CD4-positive, alpha-beta T cell treated with Interferon alpha-2 for 1 hour (primary cell): ENCODE measurements around the gene ZXDC.

ENCODE experiments used
- DNase-seq, 2 donors: peaks; one replicate each; pipeline ENCODE4 v3.0.0-alpha.2; 2020 to 2022

ZXDC gene

DNA sequence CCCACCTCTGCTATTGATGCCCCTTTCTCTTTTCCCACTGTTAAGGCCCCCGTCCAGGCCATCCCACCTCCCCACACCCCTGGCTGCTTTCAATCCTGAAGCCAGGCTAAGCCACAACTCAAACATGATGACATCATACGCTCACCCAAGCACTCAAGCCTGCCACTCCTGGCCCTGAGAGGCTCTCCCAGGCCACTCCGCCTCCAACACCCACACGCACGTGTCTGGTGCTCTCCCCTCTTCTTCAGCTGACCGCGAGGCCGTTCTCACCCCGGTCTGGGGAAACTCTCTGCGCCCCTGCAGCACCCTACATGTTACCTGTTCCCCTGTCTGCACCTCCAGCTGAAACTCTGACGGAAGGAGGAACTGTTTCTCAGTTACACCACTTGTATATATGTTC, 6.2 kb downstream of the ZXDC start:
- no peak for DNase-seq

DNA sequence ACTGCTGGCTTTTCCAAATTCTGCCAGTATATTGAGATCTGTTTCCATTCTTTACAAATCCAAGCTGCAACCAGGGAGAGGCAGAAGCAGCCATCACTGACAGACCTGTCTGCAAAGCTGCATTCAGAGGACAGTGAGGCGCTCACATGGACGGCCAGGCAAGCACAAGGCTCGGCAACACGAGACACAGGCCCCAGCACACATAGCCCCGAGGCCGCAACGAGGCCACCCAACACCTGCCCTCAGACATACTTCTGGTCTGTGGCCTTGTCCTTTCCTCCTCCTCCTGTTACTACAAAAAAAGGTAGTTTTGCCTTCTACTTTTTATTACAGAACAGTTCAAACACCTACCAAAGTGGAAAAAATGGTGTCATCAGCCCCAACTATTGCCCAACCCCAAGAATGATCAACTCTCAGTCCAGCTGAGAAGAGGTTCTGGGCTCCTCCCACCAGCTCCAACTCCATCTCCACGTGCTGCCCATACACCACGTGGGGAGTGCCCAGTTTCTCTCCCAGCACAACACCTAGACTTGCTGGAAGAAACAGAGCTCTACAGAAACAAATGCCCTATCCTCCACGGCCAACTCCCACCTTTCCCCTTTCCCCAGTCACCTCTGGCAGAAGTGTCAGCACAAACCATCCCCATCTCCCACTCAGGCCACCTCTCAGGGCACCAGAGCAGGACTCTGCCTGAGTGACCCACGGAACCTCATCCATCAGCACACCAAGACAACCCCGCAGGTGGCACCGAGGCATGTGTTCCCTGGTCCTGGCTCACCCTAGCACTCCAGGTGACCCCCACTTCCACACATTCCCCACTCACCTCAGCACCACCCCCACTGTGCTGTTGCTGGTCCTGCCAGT, 7.4 kb downstream of the ZXDC start:
- DNase-seq = no peak

DNA sequence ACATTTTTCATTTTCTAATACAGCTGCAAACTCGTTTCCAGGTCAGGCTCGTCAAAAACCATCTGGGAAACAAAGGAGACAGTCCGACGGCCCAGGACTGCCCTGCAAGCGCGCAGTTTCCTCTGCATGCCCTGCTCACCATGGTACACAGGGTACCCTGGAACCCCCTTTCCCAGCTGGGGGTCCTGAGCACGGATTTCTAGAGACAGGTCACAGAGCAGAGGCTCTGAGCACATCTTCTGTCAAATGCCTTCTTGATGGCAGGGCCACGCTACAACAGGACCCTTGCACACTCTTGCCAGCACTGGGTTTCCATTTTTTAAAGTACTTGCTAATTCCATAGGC, 8.1 kb downstream of the ZXDC start:
- no peak for DNase-seq

DNA sequence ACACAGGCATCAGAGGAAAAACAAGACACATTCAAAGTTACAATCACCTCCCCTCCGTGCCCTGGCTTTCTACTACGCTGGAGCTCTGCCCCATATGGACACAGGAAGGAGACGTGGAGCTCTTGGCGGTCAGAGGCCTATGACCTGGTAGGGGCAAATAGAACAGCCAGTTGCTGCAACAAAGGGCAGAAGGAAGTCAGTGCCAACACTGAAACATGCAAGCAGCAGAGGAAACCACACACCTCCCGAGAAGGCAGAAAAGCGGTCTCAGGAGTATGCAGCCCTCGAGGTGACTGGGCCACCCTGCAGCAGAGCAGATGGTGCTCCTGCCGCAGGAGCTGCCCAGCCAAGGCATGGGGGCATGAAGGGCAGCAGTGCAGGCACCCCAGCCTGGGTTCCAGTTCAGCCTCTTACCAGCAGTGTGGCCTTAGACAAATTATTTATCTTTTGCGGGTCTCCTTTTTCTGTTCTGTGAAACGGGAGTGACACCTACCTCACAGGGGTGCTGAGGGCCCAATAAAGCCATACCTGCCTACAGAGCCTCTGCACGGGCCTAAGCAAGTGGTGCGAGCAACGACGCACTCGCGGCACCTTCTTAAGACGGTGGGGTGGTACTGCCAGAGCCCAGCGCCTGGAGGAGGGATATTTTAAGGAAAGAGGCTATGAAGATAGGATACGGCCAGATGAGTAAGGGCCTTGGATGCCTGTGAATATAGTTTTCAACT, 8.6 kb downstream of the ZXDC start:
- DNase-seq = no peak

DNA sequence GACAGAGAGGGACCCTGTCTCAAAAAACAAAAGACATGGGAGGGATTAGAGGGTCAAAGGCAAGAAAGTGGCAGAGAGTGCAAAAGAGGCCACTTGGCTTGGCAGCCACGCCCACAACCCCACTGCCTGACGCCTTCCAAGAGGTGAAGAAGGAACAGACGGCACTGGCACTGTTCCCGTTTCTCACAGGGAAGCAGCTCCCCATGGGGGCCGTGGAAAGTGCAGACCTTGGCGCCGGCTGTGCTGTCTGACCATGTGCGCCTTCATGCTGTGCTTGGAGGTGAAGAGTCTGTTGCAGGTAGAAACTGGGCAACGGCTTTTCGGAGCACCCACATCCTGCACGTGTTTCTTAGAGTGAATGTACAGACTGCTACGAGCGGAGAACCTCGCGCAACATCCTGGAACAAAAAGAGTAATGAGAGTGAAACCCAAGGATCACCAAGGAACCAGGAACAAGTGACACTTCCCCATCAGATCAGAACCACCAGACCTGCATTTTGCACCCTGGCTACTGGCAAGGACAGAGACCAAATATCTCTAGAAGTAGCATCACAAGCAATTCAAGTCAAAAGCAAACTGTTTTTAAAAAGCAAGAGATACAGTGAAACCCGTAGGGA, 9.7 kb downstream of the ZXDC start:
- no peak for DNase-seq

DNA sequence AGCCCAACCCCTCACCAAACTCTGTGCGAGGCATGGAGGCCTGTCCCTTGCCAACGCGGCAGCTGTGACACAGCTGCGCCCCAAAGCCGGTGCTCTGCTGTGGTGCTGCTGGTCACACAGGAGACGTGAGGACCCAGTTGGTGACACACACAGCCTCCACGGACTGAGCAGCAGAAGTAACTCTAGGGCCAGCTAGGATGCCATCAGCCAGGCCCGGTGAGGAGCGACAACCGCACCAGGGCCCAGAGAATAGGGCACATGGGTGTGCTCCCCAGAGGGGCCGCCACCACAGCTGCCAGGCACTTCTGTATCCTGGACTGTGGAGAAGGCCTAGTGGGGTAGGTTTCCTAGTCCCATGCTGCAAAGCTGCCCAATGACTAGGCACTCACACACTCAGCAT, 10.7 kb downstream of the ZXDC start:
- DNase-seq = no peak

DNA sequence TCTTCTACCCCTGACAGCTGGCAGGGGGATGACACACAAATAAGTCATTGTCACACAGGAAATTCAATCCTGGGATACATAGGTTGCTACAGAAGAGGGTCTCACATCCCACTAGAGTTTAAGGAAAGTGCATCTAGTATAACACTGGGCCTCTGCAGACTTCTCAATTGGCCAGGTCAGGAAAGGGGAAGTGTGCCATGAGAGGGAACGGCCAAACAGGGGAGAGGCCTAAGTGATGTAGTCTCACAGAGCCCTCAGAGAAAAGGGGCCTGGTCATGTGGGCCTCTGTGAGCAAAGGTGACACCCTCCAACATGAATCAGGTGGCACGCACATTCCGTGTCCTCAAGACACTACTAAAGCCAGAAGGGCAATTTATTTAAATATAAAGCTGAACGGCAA, 11.2 kb downstream of the ZXDC start:
- no peak for DNase-seq

DNA sequence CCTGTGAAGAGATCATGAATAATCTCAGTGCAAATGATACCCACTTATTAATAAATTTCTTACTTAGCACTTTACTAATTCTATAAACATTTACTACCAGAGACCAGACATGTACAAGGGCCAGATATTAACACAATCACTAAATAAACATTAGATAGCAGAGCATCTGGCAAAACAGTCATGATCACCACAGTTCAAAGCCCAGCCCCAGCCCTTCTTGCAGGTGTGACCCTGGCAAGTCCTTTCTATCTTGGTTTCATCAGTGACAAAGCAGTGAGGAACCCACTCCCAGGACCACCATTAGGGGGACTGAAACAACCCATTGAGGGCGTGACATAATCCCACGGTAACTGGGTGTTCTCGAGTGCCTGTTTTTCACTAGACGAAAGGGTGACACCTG, 11.6 kb downstream of the ZXDC start:
- no peak for DNase-seq

DNA sequence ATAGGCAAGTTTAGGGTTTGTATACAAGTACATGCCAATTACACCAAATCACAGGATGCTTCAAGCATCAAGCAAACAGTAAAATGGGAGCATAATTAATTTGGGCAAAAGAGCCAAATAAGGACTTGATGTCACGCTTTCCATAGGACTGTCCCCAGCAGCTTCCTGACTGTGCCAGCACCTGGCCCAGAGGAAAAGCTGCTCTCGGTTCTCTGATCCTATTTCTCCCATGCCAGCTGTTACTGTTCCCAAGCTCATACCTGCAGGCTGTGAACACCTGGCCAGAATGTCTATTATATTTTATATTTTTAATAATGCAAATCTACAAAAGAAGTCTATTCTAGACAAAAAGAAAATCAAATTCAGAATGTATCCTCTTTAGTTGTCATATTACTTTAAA, 12.2 kb downstream of the ZXDC start:
- no peak for DNase-seq

DNA sequence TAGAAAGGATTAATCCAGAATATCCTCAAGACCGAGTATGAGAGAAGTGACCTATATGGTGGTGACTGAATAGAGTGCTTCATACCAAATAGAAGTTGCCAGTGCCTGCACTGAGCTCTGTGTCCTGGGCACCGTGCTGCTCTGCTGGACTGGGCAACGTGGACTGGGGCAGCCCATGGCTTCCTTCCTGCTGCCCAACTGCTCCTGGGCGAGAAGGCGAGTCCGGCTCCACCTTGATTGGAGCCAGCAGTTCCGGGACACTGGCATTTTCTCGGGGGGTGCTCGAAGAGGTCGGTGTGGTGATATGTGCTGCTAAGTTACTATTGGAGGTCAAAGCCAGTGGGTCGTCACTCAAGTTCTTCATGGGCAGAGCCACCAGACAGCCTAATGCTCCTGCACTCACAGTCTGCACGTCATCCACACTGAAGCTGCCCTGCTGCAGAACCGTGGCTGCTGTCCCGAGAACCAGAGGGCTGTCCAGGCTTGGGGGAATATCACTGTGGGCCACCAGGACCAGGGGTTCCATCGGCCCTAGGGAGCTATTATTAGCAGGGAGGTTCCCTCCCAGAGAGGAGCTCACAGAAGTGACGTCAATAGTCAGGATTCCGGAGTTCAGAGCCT, 14.1 kb downstream of the ZXDC start:
- no peak for DNase-seq

DNA sequence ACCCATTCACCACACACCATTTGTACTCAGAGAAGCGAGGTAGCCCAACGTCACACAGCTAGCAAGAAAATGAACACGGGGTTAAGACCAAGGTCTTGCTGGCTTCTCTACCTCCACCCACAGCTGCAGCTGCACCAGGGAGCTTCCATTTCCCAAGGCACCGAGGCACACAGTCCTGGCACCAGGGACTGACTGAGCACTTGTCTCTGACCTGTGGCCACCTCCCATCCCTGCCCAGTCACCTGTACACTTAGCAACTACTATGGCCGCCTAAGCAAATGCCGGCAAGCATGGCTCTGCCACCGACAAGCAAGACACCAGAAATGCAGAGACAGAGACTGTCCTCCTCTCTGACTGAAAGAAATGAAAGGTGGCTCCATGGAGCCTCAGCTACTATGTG, 15.3 kb downstream of the ZXDC start:
- no peak for DNase-seq

DNA sequence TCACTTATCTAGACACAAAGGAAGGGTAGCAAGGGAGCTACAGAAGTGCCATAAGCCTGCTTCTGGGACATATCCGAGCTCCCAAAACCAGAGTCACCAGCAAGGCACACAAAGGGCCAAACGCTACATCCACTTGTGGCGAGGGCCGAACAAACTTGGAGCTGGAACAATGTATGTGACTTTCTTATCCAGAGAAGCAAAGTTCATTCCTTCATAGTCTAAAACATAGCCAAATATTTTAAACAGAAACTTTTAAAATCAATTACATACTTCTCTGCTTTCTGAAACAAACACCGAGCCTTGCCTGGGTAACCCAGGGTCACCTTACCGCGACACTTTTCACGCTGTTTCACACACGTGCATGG, 15.9 kb downstream of the ZXDC start:
- no peak for DNase-seq

DNA sequence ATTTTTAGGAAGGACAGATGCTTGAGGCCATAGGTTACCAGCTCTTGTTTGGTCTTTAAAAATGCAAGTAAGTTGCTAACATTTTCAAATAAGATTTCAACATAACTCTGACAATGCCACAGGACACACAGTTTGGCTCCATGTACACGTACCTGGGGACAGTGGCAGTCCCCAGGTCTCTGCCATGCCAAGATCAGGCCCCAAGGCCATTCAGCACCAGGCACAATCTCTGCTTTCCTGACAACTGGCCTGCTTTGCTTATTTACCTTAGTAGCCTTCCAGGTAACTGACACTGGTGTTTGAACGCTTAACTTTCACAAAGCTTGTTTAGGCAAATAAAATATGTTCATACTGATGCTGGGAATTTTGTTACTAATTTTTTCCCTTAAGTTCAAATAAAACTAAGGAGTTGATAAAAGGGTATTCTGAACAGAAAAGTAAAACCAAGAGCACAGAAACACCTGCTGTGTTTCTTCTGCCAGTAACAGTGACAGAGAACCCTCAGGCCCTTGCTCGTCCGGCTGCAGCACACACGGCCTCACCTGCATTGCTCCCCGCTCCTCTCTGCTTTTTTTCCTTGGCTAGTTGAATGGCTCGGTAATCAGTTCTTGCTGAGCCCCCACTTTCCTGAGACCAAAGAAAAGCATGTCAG, 16.5 kb downstream of the ZXDC start:
- DNase-seq = no peak

DNA sequence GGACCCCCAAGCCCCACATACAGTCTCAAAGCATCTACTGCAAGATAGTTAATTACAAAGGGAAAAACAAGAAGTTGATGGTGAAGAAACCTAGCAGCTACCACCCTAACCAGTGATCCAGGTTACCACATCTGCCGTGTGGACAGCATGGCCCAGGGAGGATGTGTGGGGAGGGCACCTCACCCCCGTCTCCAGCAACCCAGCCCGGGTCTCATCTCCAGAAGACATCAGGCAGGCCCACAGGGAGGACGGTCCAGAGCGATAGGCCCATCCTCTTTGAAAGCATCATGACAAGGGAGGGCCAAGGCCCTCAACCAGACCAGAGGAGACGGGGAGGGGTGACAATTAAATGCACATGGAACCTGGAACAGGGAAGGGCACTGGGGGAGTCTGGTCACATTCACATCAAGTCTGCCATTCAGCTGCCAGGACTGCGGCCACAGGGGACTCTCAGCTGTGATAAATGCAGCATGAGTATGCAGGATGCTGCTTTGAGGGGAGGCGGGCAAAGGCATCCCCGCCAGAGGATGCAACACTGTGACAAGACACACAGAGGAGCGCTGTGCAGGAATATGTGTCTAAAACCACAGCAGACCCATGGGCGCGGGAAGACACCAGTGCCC, 18.8 kb downstream of the ZXDC start:
- no peak for DNase-seq

DNA sequence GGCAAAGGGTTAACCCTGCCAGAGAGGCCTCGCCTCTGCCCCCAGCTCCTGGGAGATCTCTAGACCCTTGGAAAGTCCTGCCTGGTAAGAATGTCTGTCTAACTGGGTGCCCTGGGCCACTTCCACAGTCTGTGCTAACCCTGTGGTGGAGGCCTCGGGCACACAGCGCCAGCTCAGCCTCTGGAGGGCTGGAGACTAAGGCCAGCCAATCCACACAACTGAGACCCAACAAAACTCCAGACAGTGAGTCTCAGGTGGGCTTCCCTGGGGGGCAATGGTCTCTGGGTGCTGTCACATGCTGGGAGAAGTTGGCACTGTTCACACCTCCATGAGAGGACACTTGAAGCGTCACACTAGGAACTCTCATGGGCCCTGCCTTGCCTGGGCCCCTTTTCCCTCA, 19.5 kb downstream of the ZXDC start:
- no peak for DNase-seq

DNA sequence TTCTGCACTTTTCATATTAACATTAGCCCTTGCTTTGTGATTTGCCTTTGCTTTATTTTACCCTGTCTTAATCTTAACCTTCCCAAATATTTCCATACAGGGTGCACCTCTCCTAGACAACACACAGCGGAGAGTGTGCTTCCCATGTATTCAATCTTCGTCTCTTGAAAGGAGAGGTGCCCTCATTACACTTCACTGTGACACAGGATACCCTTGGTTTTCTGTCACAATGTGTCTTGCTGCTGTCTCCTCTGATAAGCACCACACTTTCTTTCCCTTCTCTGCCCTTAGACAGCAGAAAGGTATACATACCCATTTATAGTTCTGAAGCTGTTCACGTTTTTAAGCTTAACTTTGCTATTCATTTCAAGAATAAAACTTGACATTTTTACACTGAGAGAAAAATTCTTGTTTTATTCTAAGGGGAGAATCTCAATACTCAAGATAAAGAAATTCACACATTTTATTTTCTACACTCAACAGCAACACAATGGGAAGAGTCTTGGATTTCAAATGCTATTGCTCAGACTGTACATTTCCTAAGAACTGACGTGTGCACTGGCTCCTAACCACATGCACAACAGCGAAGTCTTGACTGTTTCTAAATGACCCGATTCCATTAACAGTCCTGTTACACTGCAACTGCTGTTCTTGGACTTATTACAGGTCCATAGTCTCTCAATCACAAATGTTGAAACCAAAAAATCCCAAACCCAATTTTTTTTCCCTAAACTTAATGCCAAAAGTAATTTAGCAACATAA, 21.1 kb downstream of the ZXDC start:
- no peak for DNase-seq

DNA sequence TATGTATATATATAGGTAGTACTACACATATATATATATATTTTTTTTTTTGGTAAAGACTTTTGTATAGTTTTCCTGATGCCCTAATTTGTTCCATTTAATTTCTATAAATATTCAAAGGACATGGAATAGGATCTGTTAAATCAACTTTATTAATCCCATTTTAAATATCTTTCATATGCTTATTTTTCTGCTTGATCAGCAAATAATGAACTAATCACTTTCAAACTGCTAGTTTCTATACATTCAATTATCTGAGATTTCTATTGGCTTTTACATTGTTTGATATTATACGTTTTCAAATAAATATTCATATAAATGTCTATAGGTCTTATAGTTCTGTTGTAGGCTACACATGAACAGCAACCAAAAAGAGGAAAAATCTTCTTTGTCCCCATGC, 21.7 kb downstream of the ZXDC start:
- DNase-seq = no peak

DNA sequence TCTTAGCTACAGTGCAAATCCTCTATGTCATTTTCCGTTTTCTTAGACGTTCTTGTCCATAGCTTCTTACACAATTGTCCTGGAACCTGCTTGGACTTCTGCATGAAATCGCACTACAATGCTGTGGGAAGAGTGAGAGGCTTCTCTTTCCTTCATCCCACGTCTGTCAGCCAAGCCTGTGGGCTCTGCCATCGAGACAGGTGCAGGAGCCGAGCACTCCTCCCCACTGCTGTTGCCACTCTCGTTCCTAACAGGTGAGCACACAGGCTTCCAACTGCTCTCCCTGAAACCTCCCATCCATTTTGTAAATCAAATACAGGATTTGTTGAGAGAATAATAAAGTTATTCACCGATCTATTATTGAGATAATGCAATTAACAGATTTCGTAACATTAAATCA, 23.5 kb downstream of the ZXDC start:
- no peak for DNase-seq

DNA sequence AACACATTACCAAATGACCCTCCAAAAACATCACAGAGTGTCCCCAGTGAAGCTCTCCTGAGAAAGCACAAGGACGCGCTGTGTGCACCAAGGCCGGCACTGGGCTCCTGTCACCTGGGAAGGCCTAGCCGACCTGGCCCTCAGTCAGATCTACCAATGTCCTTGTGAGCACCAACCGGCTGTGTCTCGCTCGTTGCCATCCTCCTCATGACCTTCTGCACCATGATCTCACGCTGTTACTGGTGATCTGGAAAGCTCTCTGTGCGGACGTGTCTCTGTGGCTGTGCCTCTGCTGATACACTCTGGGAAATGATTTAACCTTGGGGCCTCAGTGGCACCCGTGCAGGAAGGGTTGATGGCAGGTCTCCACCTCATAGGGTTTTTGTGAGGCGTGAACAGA, 24.2 kb downstream of the ZXDC start:
- DNase-seq = no peak

DNA sequence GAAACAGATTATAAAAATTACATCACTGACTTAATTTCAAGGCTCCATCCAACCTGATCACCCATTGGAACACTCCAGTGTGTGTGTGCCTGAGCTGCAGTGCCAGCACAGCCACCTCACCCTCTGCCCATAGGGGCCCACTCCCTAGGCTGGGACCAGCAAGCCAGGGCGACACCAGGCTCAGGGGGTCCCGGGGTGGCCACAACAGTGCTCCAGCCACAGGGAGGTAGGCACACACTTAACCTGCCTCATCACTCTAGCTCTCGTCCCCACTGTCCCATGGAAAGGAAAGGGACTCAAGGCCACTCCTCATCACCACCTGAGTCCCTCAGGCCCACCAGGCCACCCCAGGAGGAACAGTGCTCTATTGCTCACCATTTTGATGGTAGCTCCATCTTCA, 24.9 kb downstream of the ZXDC start:
- DNase-seq = no peak

DNA sequence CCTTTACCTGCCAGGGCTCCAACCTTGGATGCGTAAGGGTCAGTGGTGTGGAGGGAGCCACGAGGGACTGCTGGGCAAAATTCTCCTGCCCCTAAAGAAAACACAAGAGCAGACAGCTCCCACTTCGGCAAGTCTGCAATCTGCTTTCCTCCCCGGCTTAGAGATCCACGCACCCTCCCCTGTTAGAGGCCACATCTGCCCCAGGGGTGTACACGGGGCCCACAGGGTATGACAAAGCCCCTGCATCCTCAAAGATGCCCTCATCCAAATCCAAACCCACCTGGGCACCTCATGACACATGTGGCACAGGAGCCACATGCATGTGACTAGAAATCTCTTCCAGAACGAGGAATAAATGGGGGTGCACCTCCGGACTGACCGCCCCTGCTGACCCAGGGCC, 25.5 kb downstream of the ZXDC start:
- DNase-seq = no peak

DNA sequence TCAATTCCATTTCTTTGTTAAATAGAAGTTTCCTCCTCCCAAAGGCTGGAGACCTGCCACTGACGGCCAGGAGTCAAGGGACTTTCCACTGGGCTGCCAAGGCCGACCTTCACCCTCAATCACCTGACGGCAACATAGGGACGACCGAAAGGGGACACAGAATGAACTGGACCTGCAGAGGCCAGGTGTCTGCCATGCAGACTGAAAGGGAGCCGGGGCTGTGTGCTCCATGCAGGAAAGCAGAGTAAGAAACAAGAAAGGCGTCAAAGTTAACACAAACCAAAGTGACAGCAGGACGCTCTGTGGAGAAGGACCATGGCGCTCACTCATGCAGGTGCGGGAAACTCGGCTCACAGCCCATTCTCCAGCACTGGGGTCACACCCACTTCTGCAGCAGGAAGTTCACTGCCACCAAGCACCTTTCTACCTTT, 26.1 kb downstream of the ZXDC start:
- no peak for DNase-seq
